ENCODE data around the gene TSPAN18.

DNA sequence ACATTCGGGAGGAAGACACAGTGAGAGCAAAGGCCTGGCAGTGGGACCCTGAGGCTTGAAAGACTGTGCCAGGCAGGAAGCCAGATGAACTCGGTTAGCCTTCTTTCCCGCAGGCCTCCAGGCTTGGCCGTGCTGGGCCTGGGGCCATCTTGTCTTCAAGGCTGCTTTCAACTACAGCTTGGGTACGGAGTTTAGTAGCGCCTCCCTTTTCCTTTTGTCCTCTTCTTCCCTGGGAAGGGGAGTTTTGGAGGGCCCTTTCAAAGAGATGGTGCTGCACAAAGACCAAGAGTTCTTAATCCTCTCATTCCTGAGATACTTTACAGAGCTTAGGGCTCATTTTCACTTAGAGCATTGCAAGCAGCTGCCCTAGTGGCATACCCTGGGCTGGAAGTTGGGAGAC lies 136.5 kb downstream of the TSPAN18 start:
- TF ChIP-seq CTCF (conservative IDR thresholded peaks at IDR 0.05; ENCODE audit: low read length) (no peak), EZH2phosphoT487 (IDR thresholded peaks at IDR 0.05; ENCODE audit: borderline replicate concordance) (no peak)
